Measurements from ENCODE around the gene SND1. TPM values are rescaled to one million over a fixed set of nuclear protein-coding genes. Genes with fewer than 3 reads are reported as not detected.

The SND1 gene
- total RNA-seq, 1 experiment from 2014 or later: 274 TPM

DNA sequence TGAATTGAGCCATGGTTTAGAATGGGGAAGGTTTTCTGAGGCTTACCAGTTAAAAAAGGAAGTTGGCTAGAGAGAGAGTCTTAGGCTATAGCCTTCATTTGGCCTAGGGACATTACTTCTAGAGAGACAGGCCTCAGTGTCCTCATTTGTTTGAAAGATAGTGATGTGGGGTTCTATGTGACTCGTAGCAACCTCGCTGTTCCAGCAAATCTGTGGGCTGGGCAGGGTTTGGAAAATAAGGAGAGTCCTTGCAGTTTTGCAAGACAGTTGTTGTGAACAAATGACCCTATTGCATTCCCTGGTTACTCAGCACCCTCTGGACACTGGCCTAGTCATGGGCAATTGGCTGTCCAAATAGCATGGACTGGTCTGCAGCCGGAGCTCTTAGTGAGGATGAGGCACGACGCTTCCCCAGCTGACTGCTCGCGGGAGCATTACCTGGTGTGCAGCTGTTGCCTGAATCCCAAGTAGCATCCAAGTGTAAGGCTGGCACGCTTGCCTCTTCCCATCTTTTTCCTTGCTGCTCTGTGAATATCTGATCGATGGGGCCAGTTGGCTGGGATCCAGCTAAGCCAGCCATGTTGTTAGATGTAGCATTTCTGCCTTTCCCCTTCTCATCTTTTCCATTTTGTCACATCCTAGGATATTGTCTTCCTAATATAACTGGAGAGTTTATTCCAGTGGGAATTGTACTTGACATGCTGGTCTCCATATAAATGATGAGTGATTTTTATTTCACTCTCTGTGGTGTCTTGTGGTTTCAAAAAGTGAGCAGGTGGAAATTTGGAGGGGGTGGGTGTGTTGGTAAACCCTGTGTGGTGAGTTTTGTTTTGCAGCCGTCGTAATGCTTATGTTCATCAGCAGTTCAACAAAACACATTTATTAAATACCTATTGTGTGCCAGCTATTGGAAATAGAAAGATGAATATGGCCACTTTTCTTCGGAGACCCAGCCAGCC, 99.8 kb downstream of the SND1 start:
- Histone ChIP-seq H3K4me1 (no peaks in the 10 kb centered on the region), H3K4me3 (ENCODE audit: low read depth, low read length) (no peak overlapping the region), H3K9me3 (no peaks in the 10 kb centered on the region), H3K27me3 (replicated peaks; ENCODE audit: control insufficient read depth, insufficient read depth, low read length) (no peaks in the 10 kb centered on the region), H3K36me3 (ENCODE audit: control insufficient read depth, insufficient read depth, low read length) (no peaks in the 10 kb centered on the region; the same call in 1 of the 2 replicates)
- Mint-ChIP-seq H3K9me3 (ENCODE audit: unreplicated experiment) (no peaks in the 10 kb centered on the region), H3K27ac (ENCODE audit: unreplicated experiment) (no peak overlapping the region), H3K4me3 (ENCODE audit: unreplicated experiment) (no peak overlapping the region), H3K4me1 (ENCODE audit: low read depth, unreplicated experiment) (peaks cover 9% of the 10 kb centered on the region), H3K27me3 (ENCODE audit: insufficient read depth, unreplicated experiment) (no peaks in the 10 kb centered on the region), H3K36me3 (ENCODE audit: insufficient read depth, unreplicated experiment) (peaks cover 21% of the 10 kb centered on the region)
- POLR2A ChIA-PET: no interaction called here
- DNase-seq: no peak
- BruUV-seq (replicated peaks): no TSS peak
- CTCF ChIA-PET: no interaction called here
- intact Hi-C loops (cut with micrococcal nuclease; ENCODE audit: unreplicated experiment): no loop called here
- TF ChIP-seq, protein P1, sequence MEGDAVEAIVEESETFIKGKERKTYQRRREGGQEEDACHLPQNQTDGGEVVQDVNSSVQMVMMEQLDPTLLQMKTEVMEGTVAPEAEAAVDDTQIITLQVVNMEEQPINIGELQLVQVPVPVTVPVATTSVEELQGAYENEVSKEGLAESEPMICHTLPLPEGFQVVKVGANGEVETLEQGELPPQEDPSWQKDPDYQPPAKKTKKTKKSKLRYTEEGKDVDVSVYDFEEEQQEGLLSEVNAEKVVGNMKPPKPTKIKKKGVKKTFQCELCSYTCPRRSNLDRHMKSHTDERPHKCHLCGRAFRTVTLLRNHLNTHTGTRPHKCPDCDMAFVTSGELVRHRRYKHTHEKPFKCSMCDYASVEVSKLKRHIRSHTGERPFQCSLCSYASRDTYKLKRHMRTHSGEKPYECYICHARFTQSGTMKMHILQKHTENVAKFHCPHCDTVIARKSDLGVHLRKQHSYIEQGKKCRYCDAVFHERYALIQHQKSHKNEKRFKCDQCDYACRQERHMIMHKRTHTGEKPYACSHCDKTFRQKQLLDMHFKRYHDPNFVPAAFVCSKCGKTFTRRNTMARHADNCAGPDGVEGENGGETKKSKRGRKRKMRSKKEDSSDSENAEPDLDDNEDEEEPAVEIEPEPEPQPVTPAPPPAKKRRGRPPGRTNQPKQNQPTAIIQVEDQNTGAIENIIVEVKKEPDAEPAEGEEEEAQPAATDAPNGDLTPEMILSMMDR (IDR thresholded peaks at IDR 0.05; ENCODE audit: insufficient read depth in 1 of 2, low read depth in 1 of 2, low read length in 1 of 2, severe bottlenecking in 1 of 2, unreplicated experiment in 1 of 2): no peak

DNA sequence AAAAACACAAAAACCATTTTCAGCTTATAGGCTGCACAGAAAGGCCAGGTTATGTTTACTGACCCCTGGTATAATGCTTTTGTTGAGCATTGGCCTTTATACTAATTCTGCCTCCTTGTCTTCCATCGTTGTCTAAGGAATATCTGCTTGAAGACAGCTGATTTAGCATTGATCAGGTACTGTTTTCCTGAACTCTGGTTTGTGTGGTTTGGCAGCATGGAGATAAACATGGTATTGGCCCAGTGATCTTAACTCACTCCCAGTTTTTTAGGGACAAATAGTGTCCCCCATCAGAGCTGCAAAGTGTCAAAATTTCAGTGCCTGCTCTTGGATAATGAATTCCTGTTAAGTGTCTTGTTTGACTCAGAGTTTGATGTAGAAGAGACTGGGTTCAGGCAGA, 100.8 kb downstream of the SND1 start:
- BruUV-seq (replicated peaks): no TSS peak
- H3K27me3 ChIP-seq (replicated peaks; ENCODE audit: control insufficient read depth, insufficient read depth, low read length): no peaks in the 10 kb centered on the region
- DNase-seq: no peak
- ChIA-PET CTCF (no interaction called here), POLR2A (no interaction called here)
- H3K4me1 ChIP-seq: no peaks in the 10 kb centered on the region
- intact Hi-C loops (cut with micrococcal nuclease; ENCODE audit: unreplicated experiment): no loop called here
- no peak overlapping the region for H3K27ac Mint-ChIP-seq (ENCODE audit: unreplicated experiment)
- TF ChIP-seq, protein P1 (IDR thresholded peaks at IDR 0.05; ENCODE audit: insufficient read depth in 1 of 2, low read depth in 1 of 2, low read length in 1 of 2, severe bottlenecking in 1 of 2, unreplicated experiment in 1 of 2): no peak
- peaks cover 18% of the 10 kb centered on the region for H3K36me3 Mint-ChIP-seq (ENCODE audit: insufficient read depth, unreplicated experiment)
- no peaks in the 10 kb centered on the region for H3K9me3 ChIP-seq
- H3K9me3 Mint-ChIP-seq (ENCODE audit: unreplicated experiment): no peaks in the 10 kb centered on the region
- no peak overlapping the region for H3K4me3 ChIP-seq (ENCODE audit: low read depth, low read length)
- H3K27me3 Mint-ChIP-seq (ENCODE audit: insufficient read depth, unreplicated experiment): no peaks in the 10 kb centered on the region
- no peak overlapping the region for H3K4me3 Mint-ChIP-seq (ENCODE audit: unreplicated experiment)
- peaks cover 9% of the 10 kb centered on the region for H3K4me1 Mint-ChIP-seq (ENCODE audit: low read depth, unreplicated experiment)
- no peaks in the 10 kb centered on the region; the same call in 1 of the 2 replicates for H3K36me3 ChIP-seq (ENCODE audit: control insufficient read depth, insufficient read depth, low read length)

DNA sequence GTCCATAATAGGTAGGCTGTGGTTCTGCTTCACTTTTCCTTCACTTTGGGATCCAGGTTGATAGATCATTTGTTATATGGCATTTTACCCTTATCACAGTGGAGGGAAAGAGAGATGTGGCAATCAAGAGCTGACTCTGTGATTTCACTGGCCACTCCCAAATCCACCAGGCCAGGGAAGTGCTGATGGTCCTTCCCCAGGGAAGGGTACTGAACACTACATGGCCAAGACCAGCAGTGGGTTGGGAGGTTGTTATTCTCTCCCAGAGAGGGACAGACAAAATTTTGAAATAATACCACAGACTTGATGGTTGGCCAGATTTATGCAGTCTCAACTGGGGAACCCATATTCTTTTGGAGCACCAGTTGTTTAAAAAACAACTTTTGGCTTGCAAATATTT, 102.5 kb downstream of the SND1 start:
- Mint-ChIP-seq H3K9me3 (ENCODE audit: unreplicated experiment) (no peaks in the 10 kb centered on the region), H3K4me3 (ENCODE audit: unreplicated experiment) (no peak overlapping the region), H3K36me3 (ENCODE audit: insufficient read depth, unreplicated experiment) (peaks cover 13% of the 10 kb centered on the region), H3K4me1 (ENCODE audit: low read depth, unreplicated experiment) (peaks cover 11% of the 10 kb centered on the region), H3K27me3 (ENCODE audit: insufficient read depth, unreplicated experiment) (no peaks in the 10 kb centered on the region), H3K27ac (ENCODE audit: unreplicated experiment) (no peak overlapping the region)
- H3K9me3 ChIP-seq: no peaks in the 10 kb centered on the region
- intact Hi-C loops (cut with micrococcal nuclease; ENCODE audit: unreplicated experiment): no loop called here
- no peak for DNase-seq
- H3K4me3 ChIP-seq (ENCODE audit: low read depth, low read length): no peak overlapping the region
- no peaks in the 10 kb centered on the region for H3K27me3 ChIP-seq (replicated peaks; ENCODE audit: control insufficient read depth, insufficient read depth, low read length)
- H3K4me1 ChIP-seq: peaks cover 4% of the 10 kb centered on the region
- POLR2A ChIA-PET: no interaction called here
- TF ChIP-seq, protein P1 (IDR thresholded peaks at IDR 0.05; ENCODE audit: insufficient read depth in 1 of 2, low read depth in 1 of 2, low read length in 1 of 2, severe bottlenecking in 1 of 2, unreplicated experiment in 1 of 2): no peak
- BruUV-seq (replicated peaks): no TSS peak
- H3K36me3 ChIP-seq (ENCODE audit: control insufficient read depth, insufficient read depth, low read length): no peaks in the 10 kb centered on the region; the same call in 1 of the 2 replicates
- CTCF ChIA-PET: no interaction called here
